ENCODE measurements around the gene NDUFA8.

Gene NDUFA8

DNA sequence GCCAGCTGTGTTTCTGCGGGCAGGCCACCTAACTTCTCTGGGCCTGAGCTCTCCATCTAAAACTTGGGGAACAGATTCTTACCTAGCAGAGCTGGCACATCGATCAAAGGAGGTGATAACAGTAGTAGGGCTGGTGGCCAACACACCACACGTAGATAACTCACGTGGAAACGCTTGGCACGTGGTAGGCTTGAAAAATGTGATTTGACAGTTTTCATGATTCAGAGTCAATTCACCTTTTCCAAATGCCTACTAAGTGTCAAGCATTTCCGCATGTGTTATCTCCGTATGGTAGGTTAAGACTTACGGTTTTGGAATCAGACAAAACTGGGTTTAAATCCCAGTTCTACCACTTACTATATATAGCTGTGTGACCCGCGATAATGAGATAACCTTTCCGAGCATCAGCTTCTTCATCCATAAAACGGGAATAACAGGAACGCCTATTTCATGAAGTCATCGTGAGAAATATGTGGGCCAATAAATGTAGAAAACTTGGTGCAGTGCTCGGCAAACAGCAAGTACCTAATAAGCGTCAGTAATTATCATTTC lies 25.5 kb downstream of the NDUFA8 start:
- no peak for DNase-seq

DNA sequence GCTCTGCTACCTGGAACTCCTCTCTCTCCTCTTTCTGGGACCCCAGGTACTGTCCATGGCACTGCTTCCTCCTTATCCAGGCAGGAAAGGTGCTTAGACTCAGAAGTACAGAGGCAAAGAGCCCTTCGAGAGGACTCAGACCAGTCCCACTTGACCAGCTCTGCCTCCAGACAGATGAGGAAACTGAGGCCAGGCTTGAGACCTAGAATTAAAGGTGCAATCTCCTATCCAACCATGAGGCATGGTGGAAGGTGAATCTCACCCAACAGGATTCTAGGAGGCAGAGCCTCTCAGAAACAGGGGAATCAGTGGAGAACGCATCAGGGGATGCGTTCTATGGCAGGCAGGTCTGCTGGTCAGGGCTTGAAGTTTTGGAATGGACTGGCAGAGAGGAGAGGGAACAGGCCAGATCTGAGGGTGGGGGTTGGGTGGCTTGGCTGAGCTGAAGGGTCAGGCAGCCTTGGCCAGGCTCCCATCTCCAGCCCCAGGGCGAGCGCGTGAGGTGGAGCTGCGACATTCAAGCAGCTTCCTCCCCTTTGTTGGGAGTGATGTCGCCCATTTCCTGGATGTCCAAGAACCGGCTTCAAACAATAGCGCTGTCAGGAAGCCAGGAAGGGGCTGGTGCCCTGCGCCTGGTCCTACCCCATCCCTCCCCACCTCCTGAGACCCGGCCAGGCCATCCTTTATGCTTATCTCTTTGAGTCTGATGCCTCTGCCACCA lies 26.2 kb downstream of the NDUFA8 start:
- no peak for DNase-seq

DNA sequence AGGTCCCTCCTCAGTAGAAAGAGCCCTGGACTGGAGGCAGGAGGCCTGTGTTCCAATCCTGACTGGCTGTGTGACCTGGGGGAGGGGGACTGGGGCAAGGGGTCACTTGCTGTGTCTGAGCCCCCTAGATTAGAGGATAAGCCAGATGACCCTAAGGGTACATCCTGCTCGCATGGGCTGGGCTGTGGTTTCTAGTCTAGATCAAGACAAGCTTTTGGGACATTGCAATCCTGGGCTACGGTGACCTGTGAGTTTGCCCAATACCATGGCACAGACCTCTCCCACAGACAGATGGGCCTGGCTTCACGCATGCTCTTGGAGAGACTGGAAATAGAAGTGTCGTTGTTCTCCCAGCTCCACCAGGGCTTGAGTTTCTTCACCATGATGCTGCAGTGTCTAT lies 27.0 kb downstream of the NDUFA8 start:
- no peak for DNase-seq

DNA sequence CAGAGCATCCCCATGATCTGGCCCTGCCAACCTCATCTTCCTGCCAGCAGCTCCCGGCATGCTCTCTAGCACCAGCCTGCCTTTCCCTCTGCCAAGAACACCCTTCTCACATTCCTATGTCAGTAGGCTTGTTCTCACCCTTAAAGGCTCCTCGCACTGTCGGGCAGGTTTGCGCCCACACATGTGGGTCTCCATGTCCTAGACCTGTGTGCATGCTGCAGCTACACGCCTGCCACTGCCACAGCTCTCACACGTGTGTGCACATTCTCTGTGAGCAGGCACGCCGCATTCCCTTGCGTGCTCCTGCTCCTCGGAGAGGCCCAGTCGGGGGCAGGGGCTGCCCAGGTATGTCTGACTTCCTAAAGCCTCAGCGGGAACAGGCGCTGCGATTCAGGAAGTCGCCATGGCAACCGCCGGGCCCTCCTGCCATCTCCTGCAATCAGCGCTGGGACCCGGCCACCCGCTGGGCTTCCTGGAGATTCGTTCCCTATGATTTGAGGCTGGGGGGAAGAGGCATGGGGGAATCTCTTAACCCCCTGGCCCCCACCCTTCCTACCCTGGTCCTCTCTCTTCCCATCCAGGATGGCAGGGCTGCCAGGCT lies 28.1 kb downstream of the NDUFA8 start:
- DNase-seq: no peak

GRCh38 chr9:122130837-122131236 lies 28.7 kb downstream of the NDUFA8 start:
- DNase-seq: no peak

DNA sequence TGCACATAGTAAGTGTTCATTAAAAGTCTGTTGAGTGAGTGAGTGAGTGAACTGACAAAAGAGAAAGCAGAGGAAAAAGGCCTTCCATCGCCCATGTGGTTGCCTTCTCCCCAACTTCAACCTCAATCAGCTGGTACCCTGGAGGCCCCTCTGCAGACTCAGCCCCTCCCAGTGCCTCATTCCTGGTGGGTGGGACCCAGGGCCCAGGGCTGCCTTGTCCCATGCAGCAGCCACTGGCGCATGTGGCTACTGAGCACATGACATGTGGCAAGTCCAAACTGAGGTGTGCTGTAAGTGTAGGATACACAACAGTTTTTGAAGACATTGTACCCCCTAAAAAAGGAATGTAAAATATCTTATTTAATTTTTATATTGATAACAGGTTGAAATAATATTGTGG lies 29.6 kb downstream of the NDUFA8 start:
- no peak for DNase-seq

DNA sequence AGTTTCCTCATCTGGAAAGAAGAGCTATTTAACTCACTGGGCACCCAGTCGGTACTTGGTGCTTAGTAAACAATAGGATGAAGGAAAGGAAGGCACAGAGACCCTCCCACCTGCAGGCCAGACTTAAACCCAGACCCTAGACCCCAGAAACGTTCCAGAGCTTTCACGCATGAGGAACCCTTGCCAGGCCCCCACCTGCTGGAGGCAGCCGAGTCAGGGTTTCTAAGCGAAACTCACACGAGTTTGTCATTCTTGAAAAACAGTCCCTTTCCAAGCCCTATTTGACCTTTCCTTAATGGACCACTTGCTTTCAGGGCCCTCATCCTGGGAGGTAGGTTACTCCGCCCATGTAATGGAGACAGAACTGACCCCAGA lies 30.6 kb downstream of the NDUFA8 start:
- no peak for DNase-seq

DNA sequence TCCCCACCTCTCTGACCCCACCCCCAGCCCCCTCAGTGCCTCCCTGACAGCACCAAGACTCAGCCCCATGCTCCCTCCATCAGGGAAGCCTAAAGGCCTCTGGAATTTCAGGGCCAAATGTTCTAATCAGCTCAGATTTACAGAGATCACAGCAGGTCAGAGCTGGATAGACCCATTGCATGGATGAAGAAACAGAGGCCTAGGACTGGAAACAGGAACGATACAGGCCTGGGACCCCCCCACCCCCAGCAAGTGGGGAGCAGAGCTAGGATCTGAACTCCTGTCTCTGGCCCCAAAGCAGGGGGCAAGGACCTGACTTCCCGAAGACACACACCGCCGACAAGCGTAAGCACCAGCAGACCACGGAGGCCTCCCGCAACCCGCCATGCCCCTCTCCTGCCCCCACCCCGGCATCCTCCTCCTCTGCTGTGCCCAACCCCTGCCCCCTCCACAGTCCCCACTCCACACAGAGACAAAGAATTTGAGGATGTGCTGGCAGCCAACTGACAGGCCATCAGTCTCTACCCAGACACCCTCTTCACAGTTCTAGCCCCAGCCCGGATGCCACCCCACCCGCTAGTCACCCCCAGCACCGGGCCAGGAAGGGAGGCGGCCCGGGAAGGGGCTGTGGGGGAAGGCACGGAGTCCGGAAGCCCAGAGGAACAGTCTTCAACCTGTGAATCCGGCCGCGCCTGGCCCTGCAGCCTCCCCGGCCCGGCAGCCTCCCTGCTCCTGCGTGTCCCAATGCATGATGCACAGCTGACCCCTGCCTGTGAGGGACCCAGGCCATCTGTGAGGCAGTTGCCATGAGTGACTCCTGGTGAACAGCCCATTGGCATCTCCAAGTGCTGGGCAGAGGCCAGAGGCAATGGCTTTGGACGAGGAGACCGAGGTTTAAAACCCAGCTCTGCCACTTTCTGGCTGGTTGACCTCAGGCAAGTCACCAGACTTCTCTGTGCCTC lies 31.3 kb downstream of the NDUFA8 start:
- DNase-seq: no peak

- no peak for DNase-seq
Measured at GRCh38 chr9:122127396-122127798, 32.2 kb downstream of the NDUFA8 start.

DNA sequence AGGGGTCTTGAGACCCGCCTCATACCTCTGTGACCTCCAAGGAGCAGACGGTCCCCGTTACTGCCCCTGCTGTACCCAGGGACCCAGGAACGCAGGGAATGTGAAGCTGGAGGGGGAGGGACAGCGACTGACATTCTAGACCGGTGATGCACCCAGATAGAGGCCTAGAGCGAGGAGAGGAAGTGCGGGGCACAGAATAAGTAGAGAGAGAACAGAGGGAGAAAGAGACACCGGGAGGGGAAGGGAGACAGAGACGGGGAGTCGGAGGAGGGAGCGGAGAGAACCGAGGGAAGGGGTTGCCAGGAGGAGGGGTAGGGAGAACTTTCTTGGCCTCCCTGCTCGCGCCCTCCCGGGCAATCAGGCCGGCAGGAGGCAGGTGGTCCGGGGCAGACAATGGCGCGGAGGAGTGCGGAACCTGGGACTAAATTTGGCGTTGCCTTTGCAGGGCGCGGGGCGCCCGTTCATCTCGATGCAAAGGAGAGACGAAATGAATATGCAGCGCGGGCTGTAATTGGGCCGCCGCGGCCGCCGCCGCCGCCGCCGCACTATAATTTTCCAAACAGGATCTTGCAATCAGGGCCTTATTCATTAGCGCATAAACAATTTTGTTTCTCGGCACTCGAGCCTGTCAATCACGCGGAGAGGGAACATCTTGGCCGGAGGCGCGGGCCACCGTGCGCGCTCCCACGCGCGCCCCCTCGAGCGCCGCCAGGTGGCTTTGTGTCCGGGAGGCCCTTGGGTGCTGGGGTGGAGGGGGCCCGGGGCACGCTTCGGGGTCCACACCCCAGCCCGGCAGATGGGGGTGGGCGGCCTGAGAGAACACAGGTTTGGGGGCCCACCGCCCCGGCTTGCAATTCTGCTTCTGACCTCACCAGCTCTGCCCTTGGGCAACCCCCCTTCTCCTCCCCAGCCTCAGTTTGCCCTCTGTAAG lies 33.0 kb downstream of the NDUFA8 start:
- DNase-seq: no peak

DNA sequence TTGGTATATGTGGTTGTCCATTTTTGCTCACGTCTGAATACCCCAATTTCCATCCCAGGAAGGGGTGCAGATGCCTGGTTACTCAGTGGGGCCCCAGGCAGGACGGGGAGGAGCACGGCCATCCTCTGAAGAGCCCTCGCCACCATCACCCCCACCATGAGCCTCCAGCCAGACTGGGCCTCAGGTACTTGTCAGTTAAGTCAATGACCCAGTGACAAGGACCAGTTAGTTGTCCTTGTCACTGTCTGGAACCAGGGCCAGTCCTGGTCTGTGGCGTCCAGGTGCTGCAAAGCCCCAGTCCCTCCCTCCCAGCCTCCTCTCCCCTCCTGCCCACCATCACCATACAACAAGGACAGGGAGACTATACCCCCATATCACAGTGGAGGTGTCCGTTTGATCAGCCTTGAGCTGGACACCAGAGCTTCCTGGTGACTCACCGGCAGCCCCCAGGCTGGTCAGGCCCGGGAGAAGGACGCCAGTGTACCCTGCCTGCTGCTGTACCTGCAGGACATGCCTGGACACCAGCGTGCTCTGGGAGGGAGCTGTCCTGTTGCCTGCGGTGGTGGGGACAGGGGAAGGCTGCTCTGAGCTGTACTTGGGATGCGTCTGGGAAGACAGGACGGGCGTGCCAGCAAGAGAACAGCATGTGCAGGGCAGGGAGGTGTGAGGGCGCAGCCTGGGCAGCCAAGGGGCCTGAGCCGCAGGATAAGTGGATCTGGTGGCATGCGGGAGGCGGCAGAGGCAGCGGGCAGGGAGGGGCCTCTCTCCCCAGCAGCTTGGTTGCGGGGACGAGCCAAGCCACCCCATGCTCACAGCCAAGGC lies 33.9 kb downstream of the NDUFA8 start:
- no peak for DNase-seq

GRCh38 chr9:122125158-122125508 lies 34.4 kb downstream of the NDUFA8 start:
- peak; percentile 48 to 66 (median 59) for DNase-seq

DNA sequence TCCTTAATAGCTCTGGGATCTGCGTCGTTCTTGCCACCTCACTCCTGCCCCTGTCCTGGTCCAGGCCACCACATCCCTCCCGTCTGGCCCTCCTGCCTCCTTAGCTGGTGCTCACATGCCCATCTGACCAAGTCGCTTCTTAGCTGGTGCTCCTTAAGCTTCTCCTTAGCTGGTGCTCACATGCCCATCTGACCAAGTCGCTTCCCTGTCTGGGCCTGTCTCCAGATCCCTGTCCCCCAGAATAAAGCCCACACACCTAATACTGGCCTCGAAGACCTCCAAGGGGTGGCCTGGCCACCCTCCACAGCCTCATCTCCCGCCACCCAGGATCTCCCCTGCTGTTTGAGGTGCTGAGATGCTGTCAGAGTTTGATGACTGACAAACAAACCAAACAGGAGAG lies 35.1 kb downstream of the NDUFA8 start:
- DNase-seq: no peak

DNA sequence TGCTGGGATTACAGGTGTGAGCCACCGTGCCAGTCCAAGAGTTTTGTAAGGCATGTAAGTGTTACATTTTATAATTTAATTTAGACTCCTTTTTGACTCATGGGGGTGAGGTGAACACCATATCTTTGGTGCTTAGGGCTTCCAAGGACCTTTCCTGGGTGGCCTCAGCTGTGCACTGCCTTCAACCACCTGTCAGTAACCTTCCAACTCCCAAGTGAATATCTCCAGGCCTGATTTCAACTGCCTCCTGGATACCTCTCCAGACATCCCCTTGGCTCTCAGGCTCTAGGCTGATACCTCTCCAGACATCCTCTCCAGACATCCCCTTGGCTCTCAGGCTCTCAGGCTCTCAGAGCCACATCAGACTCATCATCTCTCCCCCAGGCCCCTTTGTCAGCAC lies 35.5 kb downstream of the NDUFA8 start:
- no peak for DNase-seq

DNA sequence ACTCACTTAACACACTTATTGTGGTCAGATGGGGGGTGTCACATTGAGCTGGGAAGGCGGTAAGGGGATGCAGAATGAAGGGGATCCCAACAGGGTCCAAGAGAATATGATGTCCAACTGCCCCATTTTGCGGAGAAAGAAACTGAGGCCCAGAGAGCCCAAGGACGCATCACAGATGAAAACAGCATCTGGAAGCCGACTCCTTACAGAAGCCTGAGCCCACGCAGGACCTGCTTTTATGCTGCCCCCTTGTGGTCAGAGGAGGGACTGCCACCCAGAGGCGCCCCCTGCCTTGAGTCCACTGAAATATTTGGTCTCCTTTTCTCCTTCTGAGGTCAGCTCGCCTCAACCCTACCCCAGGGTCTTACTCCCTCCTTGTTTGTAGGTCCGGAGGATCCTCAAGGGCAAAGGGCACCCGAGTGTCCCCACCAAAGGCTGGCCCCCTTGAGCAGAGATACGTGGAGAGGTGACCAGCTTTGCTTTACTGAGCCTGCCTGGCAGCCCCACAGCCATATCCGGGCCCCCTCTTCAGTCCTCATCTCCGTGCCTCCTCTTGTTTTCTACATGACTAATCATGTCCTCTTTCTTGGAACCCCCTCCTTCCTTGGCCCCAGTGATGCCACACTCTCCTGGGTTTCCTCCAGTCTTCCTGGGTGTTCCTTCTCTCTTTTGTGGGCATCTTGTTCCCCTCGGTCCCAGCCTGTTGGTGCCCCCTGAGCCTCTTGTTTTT lies 36.5 kb downstream of the NDUFA8 start:
- DNase-seq: peak in 3 of 4 experiments; percentile 34 to 64 (median 39)

DNA sequence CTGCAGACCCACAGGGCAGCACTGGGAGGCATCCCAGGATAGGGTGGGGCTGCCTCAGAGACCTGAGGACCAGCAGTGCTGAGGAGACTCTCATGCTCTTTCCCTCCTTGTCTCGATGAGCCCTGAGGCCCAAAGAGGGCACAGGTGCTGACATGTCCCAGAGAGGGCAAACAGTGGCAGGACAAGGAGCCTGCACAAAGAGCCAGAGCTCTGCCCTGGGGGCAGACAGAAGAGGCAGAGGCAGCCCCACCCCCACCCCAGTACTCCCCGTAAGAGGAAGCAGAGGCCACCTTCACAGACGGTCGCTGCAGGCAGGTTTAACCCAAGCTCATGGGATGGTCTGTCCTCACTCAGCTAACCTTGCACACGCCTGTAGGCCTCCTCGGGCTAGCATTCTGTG lies 37.1 kb downstream of the NDUFA8 start:
- no peak for DNase-seq

DNA sequence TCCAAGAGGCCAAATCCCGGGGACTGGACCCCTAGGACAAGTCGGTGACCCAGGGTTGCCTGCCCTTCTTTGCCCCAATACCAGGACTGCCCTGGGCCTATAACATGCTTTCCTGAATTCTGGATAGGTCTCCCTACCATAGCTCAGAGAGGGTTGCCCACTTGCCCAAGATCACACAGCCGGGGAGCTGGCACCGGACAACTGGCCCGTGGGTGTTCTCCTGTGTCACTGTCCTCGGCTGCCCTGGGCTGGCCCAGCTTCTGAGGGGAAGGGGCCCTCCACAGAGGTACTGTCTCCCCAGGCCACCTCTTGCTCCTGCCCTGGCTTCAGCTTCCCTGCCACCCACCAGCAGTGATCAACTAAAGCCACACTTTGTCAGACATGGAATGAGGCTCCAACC lies 37.6 kb downstream of the NDUFA8 start:
- DNase-seq: no peak

- DNase-seq: no peak
Measured at GRCh38 chr9:122121391-122121790, 38.2 kb downstream of the NDUFA8 start.

DNA sequence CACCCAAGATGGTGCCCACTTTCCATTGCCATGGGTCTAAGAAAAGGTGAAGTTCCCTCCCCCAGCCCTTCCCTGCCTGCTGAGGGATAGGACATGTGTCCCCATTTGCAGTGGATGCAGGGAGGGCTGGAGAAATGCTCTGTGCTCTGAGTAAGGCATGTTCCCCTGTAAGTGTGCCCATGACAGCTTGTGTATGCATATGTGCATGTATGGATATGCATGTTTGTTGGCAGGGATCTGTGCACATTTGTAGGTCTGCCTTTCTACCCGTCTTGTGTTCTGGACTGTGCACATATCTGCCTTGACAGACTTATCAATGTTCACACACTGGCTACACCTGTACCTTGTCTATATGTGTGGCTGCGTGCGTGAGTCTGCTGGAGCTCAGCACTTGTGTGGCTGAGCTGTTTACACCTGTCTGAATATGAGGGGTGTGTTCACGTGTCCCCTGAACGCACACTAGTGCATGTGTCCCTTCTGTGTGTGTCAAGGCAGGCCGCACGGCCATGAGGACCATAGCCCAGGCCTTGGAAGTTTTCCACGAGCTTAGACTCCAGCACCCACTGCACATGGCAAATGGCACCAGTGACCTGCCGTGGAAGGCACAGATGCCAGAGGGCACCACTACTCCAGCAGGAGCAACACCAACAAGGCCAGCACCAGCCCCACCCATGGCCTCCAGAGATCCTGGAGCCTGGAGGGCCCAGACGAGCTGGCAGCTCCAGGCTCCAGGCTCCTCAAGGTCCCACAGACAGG lies 39.1 kb downstream of the NDUFA8 start:
- DNase-seq: no peak

GRCh38 chr9:122119721-122120120 lies 39.9 kb downstream of the NDUFA8 start:
- no peak for DNase-seq
